HG03457 (cell line): Measurements from ENCODE around the gene CEP128.
A peak's percentile ranks its signal among the peaks of the same experiment; 100 is the strongest.

Experiments used
- ATAC-seq: cut with Tn5 transposase; IDR thresholded peaks from one replicate; pipeline ENCODE4 v1.9.1; 2021; ENCODE audit warnings: moderate number of reproducible peaks; ENCODE audit not compliant: unreplicated experiment

CEP128 gene

GRCh38 chr14:80498533-80498932 lies 443.0 kb downstream of the CEP128 start:
- ATAC-seq = no peak

GRCh38 chr14:80496090-80496489 lies 445.4 kb downstream of the CEP128 start:
- no peak for ATAC-seq

GRCh38 chr14:80494769-80495168 lies 446.8 kb downstream of the CEP128 start:
- ATAC-seq = no peak

- ATAC-seq = no peak
Observed at GRCh38 chr14:80493620-80494019, 447.9 kb downstream of the CEP128 start.

GRCh38 chr14:80491650-80492049 lies 449.9 kb downstream of the CEP128 start:
- ATAC-seq = no peak

- peak; percentile 87 for ATAC-seq
Observed at GRCh38 chr14:80491131-80491530, 450.4 kb downstream of the CEP128 start.

GRCh38 chr14:80489513-80489912 lies 452.0 kb downstream of the CEP128 start:
- ATAC-seq = no peak

GRCh38 chr14:80485764-80486163 lies 455.8 kb downstream of the CEP128 start:
- ATAC-seq = no peak

GRCh38 chr14:80483331-80483730 lies 458.2 kb downstream of the CEP128 start:
- no peak for ATAC-seq

GRCh38 chr14:80477388-80478160 lies 464.0 kb downstream of the CEP128 start:
- no peak for ATAC-seq

- ATAC-seq = no peak
Observed at GRCh38 chr14:80475074-80475473, 466.5 kb downstream of the CEP128 start.

GRCh38 chr14:80468331-80469122 lies 473.0 kb downstream of the CEP128 start:
- no peak for ATAC-seq

GRCh38 chr14:80465546-80466220 lies 475.9 kb downstream of the CEP128 start:
- ATAC-seq = no peak

GRCh38 chr14:80464531-80465149 lies 476.9 kb downstream of the CEP128 start:
- ATAC-seq = no peak

GRCh38 chr14:80456209-80456608 lies 485.3 kb downstream of the CEP128 start:
- ATAC-seq = no peak

- no peak for ATAC-seq
Observed at GRCh38 chr14:80455031-80455430, 486.5 kb downstream of the CEP128 start.

- no peak for ATAC-seq
Observed at GRCh38 chr14:80448267-80448666, 493.3 kb downstream of the CEP128 start.

GRCh38 chr14:80447392-80447791 lies 494.1 kb downstream of the CEP128 start:
- no peak for ATAC-seq
